ENCODE data around the gene OXCT2. TPM values are rescaled to one million over a fixed set of nuclear protein-coding genes. Genes with fewer than 3 reads are reported as not detected.
A peak's percentile ranks its signal among the peaks of the same experiment; 100 is the strongest.
"Not testable (repeated sequence)": the region's sequence is repeated elsewhere in the genome, so short reads cannot be mapped to it uniquely, and the experiment has no call there.

The OXCT2 gene
- total RNA-seq, 1 donor from 2014 or later: 1.2 TPM

DNA sequence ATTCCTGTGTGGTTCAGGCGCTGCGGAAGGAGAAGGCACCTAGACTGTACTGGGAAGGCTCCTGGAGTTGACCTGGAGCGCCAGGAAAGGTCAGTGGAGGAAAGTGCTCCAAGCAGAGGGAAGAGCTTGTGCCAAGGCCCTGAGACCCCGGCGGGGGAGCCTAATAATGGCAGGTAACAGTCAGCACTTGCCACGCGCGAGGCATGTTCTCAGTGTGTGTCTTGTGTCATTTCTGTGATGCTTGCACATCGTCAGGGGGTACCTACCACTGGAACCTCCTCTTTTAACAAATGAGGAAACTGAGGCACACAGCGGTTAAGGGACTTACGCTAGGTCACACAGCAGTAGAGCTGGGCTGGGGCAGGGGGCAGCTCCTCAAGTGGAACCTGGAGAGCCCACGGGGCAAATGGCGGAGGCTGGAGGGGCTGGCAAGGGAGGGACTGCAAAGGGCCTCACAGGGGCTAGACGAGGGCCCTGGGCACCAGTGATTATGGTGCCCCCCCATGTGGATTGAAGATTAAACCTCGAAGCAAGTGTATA, 18.5 kb upstream of the OXCT2 start:
- Mint-ChIP-seq H3K9me3 (no peaks in the 10 kb centered on the region), H3K36me3 (ENCODE audit: low read depth) (no peaks in the 10 kb centered on the region), H3K4me1 (peaks cover 19% of the 10 kb centered on the region), H3K4me3 (peak overlapping the region; percentile 81), H3K27me3 (peaks cover 3% of the 10 kb centered on the region), H3K27ac (peak overlapping the region; percentile 79)
- ATAC-seq (ENCODE audit: low read depth) (no peak), DNase-seq (no peak)
- ChIA-PET POLR2A (interaction anchor here (1.2 to 2.0 kb wide), 3 partner anchors 9 to 249 kb away, joined by 3 to 35 read pairs (median 5); partner anchors contain the start of gene PPIE), CTCF (interaction anchor here (0.9 to 1.9 kb wide), 4 partner anchors 8 to 14 kb away, joined by 3 to 7 read pairs (median 4); no protein-coding TSS in a partner anchor)
- intact Hi-C loops (cut with micrococcal nuclease): loop anchor here (1.0 kb wide), 1 partner anchor 10 kb away; no protein-coding TSS in a partner anchor
- TF ChIP-seq, protein P1, sequence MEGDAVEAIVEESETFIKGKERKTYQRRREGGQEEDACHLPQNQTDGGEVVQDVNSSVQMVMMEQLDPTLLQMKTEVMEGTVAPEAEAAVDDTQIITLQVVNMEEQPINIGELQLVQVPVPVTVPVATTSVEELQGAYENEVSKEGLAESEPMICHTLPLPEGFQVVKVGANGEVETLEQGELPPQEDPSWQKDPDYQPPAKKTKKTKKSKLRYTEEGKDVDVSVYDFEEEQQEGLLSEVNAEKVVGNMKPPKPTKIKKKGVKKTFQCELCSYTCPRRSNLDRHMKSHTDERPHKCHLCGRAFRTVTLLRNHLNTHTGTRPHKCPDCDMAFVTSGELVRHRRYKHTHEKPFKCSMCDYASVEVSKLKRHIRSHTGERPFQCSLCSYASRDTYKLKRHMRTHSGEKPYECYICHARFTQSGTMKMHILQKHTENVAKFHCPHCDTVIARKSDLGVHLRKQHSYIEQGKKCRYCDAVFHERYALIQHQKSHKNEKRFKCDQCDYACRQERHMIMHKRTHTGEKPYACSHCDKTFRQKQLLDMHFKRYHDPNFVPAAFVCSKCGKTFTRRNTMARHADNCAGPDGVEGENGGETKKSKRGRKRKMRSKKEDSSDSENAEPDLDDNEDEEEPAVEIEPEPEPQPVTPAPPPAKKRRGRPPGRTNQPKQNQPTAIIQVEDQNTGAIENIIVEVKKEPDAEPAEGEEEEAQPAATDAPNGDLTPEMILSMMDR (IDR thresholded peaks at IDR 0.05): no peak

DNA sequence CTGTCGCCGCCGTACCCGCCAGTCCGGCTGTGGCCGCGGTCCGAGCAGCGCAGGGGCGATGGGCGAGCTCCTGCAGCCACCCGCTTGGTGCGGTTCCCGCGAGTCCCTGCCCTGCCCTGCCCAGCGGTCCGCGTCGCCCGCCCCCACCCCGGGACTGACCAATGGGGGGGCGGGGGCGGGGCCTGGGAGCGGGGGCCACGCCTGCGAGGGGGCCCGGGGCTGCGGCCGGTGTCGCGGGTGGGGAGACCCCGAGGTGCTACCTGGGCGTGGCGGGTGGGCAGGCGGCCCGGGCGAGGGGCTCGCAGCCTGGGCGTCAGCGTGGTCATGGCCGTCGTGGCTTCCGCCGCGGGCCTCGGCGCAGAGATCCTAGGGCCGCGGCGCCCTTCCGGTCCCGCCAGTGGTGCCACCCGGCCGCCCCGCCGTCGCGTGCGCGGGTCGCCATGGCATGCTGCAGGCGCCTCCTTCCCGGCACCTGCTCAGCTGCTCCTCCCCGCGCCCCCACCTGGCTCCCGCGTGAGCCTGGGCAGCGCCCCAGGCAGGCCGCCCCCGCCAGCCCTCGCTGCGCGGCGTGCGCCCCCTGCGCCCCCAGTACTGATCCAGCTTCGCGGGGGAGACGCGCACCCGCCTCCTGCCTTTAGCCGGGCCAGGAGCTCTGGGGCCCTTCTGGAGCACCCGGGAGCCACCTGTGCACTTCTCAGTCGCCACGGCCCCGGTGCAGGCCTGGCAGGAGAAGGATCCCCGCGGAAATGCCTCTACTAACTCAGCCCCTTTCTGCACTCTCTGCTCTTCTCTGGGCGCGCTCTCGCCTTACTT, 17.8 kb upstream of the OXCT2 start, which contains the start of gene BMP8B:
Gene BMP8B (minus strand): TSS at position 108 of the 813 bp plus-strand sequence. CDS start 380 bp downstream, outside the sequence.
- CTCF ChIA-PET: interaction anchor here (0.9 to 1.9 kb wide), 4 partner anchors 9 to 15 kb away, joined by 3 to 7 read pairs (median 4); no protein-coding TSS in a partner anchor
- DNase-seq: peak; percentile 70
- Mint-ChIP-seq H3K27me3 (peaks cover 3% of the 10 kb centered on the region), H3K27ac (peak within 1 kb of the TSS; percentile 79), H3K4me1 (peaks cover 19% of the 10 kb centered on the region), H3K9me3 (no peaks in the 10 kb centered on the region), H3K36me3 (ENCODE audit: low read depth) (no peaks in the 10 kb centered on the region), H3K4me3 (peak within 1 kb of the TSS; percentile 81)
- intact Hi-C loops (cut with micrococcal nuclease): loop anchor here (1.0 kb wide), 1 partner anchor 10 kb away; no protein-coding TSS in a partner anchor
- TF ChIP-seq, protein P1 (IDR thresholded peaks at IDR 0.05): no peak
- POLR2A ChIA-PET: interaction anchor here (0.5 to 2.0 kb wide), 5 partner anchors 9 to 741 kb away, joined by 3 to 35 read pairs (median 3); partner anchors contain the start of gene PPIE
- peak; percentile 85 for ATAC-seq (ENCODE audit: low read depth)

DNA sequence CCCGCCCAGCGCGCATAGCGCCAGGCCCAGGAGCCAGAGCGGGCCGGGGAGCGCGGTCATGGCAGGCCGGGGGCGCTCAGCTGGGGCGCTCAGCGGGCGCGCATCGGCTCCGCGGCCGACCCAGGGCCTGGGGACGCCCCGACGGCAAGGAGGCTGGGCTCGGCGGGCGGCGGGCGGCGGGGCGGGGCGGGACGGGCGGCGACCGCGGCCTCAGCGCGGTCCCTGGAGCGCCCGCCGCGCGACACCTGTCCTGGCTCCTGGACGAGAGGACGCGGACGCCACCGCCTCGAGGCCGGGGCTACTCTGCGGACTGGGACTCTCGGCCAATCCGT, 17.2 kb upstream of the OXCT2 start:
- H3K27me3 Mint-ChIP-seq: peaks cover 3% of the 10 kb centered on the region
- no peak for DNase-seq
- H3K27ac Mint-ChIP-seq: no peak overlapping the region
- ChIA-PET POLR2A (interaction anchor here (0.5 to 2.0 kb wide), 4 partner anchors 10 to 741 kb away, joined by 3 to 35 read pairs (median 4); partner anchors contain the start of gene PPIE), CTCF (interaction anchor here (1.9 kb wide), 1 partner anchor 11 kb away, joined by 7 read pairs; no protein-coding TSS in a partner anchor)
- H3K4me1 Mint-ChIP-seq: peaks cover 19% of the 10 kb centered on the region
- ATAC-seq (ENCODE audit: low read depth): peak; percentile 23
- TF ChIP-seq, protein P1 (IDR thresholded peaks at IDR 0.05): no peak
- H3K4me3 Mint-ChIP-seq: no peak overlapping the region
- intact Hi-C loops (cut with micrococcal nuclease): no loop called here
- H3K9me3 Mint-ChIP-seq: no peaks in the 10 kb centered on the region
- H3K36me3 Mint-ChIP-seq (ENCODE audit: low read depth): no peaks in the 10 kb centered on the region

DNA sequence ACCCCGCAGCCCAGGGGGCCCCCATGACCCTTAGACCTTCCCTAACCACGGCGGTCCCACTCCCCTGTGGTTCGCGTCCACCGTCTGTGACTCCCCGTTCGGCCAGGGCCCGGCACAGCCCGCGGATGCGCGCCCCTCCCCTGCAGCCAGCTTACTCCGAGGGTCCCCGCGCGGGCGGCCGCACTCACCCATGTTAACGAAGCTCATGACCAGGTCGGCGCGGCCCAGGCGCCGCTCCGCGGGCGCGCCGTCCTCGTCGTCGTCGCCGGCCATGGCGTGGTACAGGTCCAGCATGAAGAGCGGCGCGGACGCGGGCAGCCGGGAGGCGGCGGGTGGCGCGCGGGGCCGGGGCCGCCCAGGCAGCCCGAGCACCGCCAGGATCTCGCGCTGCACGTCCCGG, 16.8 kb upstream of the OXCT2 start:
- intact Hi-C loops (cut with micrococcal nuclease); ATAC-seq (ENCODE audit: low read depth); H3K36me3 Mint-ChIP-seq (ENCODE audit: low read depth); DNase-seq; H3K9me3 Mint-ChIP-seq; H3K27me3 Mint-ChIP-seq; H3K27ac Mint-ChIP-seq: not testable (repeated sequence)
- Mint-ChIP-seq H3K4me3 (peak overlapping the region; percentile 58), H3K4me1 (peaks cover 16% of the 10 kb centered on the region)
- ChIA-PET POLR2A (interaction anchor here (0.5 to 2.0 kb wide), 2 partner anchors 10 to 740 kb away, joined by 3 to 35 read pairs; no protein-coding TSS in a partner anchor), CTCF (interaction anchor here (1.9 kb wide), 1 partner anchor 11 kb away, joined by 7 read pairs; no protein-coding TSS in a partner anchor)

DNA sequence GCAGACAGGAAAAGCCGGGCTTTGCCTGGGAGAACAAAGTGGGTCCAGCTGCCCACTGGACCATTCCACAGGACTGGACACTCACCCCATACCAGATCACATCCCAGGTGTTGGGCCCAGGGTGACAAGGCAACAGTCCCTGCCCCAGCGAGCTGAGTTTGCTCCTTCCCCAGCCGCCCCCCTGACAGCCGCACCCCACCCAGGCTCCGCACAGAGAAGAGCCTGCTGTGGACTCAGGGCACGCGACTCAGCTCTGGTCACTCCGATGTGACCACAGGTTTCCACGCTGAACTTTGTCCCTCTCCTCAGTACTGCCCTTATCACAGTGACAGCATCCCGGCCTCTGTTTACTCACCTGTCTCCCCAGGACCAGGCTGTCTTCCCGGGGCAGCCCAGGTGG, 16.3 kb upstream of the OXCT2 start:
- peak overlapping the region; percentile 58 for H3K4me3 Mint-ChIP-seq
- ATAC-seq (ENCODE audit: low read depth) (no peak), DNase-seq (no peak)
- TF ChIP-seq, protein P1 (IDR thresholded peaks at IDR 0.05): no peak
- POLR2A ChIA-PET: no interaction called here
- CTCF ChIA-PET: no interaction called here
- H3K27me3 Mint-ChIP-seq: peaks cover under 1% of the 10 kb centered on the region
- H3K27ac Mint-ChIP-seq: no peak overlapping the region
- H3K36me3 Mint-ChIP-seq (ENCODE audit: low read depth): no peaks in the 10 kb centered on the region
- peaks cover 11% of the 10 kb centered on the region for H3K4me1 Mint-ChIP-seq
- intact Hi-C loops (cut with micrococcal nuclease): no loop called here
- H3K9me3 Mint-ChIP-seq: no peaks in the 10 kb centered on the region

DNA sequence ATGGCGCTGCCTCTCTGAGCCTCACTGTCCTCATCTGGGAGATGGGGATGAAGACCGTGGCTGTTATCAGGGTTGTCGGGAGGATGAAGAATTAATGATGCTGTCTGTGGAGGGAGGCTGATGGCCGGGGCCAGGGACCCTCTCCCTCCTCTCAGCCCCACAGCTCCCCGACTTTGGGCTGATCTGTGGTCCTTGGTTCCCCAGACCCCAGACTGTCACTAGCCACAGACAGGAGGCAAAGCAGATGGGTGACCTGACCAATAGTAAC, 15.9 kb upstream of the OXCT2 start:
- POLR2A ChIA-PET; intact Hi-C loops (cut with micrococcal nuclease); H3K27me3 Mint-ChIP-seq; CTCF ChIA-PET; H3K4me1 Mint-ChIP-seq; H3K9me3 Mint-ChIP-seq; DNase-seq; H3K36me3 Mint-ChIP-seq (ENCODE audit: low read depth); H3K27ac Mint-ChIP-seq; ATAC-seq (ENCODE audit: low read depth): not testable (repeated sequence)
- H3K4me3 Mint-ChIP-seq: peak overlapping the region; percentile 58

DNA sequence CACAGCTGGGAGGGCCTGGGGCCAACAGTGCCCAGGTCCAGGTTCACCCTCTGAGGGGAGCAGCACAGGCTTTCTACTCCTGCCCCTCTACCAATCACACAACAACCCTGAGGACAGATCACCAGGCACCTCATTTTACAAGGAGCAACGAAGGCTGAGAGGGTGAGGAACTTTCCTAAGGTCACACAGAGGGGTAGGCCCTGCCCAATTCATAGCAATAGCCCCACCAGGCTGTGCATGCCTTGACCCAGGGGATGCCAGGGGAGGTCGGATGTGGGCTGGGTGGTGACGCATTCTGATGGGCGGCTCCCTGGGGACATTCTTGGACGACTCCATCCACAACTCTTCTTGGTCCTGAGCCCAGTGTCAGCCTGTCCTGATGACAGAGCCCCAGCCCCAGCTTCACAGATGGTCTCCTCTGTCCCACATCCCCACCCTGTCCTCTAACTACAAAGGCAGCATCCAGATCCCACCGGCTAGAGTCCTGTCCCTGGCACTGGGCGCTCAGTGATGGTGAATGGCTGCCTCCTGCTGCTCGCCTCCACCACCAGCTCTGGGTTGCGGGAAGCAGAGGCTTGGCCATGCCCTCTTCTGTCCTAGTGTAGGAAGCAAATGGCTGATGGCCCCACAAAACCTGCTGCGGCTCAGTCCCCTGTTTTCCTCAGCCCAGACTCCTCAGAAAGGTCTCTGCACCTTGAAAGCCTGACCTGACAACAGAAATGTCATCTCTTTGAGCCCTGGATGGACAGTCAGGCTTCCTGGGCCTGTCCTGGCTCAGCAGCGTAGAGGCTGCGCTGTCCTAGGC, 15.4 kb upstream of the OXCT2 start:
- peak overlapping the region; percentile 55 for H3K4me3 Mint-ChIP-seq
- POLR2A ChIA-PET; DNase-seq; H3K4me1 Mint-ChIP-seq; H3K36me3 Mint-ChIP-seq (ENCODE audit: low read depth); CTCF ChIA-PET; intact Hi-C loops (cut with micrococcal nuclease); H3K27me3 Mint-ChIP-seq; H3K27ac Mint-ChIP-seq; ATAC-seq (ENCODE audit: low read depth); H3K9me3 Mint-ChIP-seq: not testable (repeated sequence)

Measured in activated B cell treated with CpG ODN at 0.5 μM for 24 hours (primary cell).